GM21528 (cell line): ENCODE data around the gene VWA5B2.
"Not testable (repeated sequence)": the region's sequence is repeated elsewhere in the genome, so short reads cannot be mapped to it uniquely, and the experiment has no call there.

Experiments used
- ATAC-seq: cut with Tn5 transposase; IDR thresholded peaks from one replicate; pipeline ENCODE4 v1.9.1; 2021; ENCODE audit warnings: mild to moderate bottlenecking, moderate library complexity; ENCODE audit not compliant: unreplicated experiment, low FRiP score

Gene VWA5B2

DNA sequence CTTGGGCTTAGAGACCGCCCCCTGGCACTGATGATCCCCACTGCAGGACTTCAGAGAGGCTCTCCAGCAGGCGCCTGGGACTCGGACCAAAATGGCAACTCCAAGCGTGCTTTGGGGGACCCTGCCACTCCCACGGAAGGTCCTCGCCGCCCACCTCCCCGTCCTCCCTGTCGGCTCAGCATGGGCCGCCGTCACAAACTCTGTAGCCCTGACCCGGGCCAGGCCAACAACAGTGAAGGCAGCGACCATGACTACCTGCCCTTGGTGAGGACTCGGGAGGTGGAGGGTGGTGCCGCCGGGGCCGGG lies 11.7 kb downstream of the VWA5B2 start:
- ATAC-seq = no peak

DNA sequence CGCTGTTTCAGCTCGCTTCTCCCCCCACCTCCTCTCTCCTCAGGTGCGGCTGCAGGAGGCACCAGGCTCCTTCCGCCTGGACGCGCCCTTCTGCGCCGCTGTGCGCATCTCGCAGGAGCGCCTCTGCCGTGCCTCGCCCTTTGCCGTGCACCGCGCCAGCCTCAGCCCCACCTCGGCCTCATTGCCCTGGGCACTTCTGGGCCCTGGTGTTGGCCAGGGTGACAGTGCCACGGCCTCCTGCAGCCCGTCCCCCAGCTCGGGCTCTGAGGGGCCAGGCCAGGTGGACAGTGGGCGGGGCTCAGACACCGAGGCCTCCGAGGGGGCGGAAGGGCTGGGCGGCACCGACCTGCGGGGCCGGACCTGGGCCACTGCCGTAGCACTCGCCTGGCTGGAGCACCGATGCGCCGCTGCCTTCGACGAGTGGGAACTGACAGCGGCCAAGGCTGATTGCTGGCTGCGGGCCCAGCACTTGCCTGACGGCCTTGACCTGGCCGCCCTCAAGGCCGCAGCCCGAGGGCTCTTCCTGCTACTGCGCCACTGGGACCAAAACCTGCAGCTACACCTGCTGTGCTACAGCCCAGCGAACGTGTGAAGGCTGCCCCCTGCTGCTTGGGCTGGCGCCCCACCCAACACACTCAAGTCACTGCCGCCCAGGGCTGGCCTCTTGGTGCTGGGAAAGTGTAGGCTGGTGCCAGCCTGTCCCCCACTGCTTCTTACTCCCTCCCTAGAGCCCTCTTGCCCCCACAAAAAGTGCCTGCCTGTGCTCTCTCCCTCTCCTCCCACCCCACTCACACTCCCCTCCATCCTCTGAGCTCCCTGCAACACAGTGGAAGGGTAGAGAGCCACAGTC lies 12.3 kb downstream of the VWA5B2 start:
- ATAC-seq = no peak

DNA sequence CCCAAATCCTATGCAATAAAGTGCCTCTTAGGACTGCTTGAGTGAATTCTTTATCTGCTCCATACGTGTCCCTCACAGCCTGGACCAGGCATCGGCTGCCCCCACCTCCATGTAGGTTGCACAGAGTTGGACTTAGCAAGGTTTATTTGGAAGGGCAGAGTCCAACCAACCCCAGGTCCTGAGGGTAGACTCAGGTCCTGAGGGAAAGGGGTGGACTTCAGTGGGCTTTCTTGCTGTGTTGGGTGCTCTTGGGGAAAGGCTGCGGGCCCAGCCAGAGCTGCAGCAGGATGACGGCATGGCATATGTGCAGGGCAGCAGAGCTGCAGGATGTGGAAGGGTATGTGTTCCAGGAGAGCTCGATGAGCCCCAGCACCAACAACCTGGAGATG lies 12.9 kb downstream of the VWA5B2 start:
- ATAC-seq = no peak

DNA sequence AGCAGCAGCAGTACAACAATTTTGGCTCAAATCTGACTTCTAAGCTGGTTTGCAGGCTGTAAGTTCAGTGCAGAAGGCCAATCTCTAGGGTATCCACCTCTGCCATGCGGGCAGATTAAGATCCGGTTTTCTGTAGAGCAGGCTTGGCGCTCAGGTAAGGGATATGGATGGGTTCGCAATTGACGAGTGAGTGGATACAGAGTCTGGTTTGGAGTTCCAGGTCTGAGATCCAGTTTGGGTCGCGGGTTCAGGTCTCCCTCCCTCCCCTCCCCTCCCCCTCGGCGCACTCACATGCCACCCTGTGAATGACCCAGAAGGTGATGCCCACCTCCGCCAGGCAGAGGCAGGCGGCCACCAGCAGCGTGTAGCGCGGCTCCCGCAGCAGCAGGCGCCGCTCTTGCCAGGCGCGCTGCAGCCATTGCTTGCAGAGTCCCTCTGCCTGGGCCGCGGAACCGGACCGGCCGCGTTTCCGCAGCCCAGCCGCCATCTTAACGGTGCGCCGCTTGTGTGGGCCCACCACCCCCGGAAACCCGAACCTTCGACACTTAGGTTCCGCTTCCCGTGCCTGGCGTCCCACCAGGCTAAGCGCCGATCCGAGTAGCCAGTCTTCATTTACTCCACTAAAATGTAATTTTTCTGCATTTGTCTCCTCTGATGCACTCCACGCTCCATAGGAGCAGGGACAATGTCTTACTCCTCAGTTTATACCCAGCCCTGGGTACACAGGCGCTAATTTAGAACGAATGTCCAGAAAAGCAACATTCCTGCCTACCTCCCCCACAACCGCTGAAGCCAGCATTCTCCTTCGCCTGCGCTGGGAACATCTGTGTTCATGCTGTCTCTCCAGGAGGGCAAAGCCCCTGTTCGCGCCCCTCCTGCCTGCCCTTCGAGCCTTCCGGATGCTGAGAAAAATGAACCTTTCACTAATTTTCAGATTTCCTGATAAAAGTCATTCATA lies 19.3 kb downstream of the VWA5B2 start, which contains the start of gene ALG3:
Gene ALG3, minus strand, starts transcription at position 509 of the 958 bp plus-strand sequence. Its CDS starts 22 bp downstream, at position 487.
- ATAC-seq = peak; percentile 61

DNA sequence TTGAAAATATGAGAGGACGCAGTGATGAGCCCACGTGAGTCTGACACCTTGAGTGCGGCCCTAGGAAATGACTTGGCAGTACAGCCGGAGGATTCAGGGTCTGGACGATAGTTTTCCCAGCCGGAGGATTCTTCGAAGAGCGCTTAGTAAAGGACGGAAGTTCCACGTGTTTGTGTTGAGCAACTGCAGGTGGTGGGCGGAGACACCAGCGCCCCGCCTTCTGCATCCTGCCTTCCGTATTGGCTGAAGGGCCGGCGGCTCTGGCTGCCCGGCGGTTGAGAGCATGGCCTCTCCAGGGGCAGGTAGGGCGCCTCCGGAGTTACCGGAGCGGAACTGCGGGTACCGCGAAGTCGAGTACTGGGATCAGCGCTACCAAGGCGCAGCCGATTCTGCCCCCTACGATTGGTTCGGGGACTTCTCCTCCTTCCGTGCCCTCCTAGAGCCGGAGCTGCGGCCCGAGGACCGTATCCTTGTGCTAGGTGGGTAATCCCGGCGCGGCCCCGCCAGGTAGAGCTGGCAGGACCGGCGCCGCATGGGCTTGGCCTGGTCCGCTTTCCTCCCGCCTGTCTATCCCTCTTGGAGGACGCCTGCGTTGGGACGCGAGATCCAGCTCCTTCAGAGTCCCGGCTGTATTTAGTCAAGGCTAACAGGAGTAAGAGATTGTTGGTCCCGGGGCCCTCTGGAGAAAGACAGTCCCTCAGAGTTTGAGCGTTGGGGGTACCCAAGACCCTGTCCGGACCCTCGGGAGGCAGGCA lies 20.2 kb downstream of the VWA5B2 start, which contains the start of gene EEF1AKMT4:
Gene EEF1AKMT4, plus strand, starts transcription at position 261 of the 755 bp plus-strand sequence. Its CDS starts 23 bp downstream, at position 284.
- ATAC-seq = peak; percentile 79

DNA sequence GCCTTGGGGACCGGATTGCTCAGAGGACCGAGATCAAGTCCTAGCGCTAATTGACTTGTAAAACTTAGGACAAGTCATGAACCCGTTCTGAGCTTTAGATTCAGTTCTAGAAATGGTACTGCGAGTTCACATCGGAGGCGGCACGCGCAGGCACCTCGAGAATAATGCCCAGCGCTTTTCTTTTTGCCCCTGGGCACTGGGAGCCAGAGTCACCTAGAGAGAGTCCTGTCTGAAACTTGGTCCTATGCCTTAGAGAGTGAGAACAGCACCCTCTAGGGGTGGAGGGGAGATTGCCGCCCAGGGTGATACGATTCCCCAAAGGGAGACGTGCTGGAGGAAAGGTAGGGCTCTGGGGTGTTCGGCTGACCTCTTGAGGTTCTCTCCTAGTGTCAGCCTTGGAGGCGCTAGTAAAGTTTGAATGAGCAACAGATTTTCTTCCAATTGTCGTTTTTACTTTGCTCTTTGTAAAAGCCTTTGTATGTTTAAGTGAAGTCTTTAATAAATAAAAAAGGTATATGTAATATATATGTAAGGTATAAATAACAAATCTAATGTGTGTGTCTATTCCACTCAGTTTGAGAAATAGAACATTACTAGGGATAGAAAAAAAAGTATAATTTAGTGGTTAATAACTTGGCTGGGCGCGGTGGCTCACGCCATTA lies 20.9 kb downstream of the VWA5B2 start:
- ATAC-seq = peak; percentile 68

DNA sequence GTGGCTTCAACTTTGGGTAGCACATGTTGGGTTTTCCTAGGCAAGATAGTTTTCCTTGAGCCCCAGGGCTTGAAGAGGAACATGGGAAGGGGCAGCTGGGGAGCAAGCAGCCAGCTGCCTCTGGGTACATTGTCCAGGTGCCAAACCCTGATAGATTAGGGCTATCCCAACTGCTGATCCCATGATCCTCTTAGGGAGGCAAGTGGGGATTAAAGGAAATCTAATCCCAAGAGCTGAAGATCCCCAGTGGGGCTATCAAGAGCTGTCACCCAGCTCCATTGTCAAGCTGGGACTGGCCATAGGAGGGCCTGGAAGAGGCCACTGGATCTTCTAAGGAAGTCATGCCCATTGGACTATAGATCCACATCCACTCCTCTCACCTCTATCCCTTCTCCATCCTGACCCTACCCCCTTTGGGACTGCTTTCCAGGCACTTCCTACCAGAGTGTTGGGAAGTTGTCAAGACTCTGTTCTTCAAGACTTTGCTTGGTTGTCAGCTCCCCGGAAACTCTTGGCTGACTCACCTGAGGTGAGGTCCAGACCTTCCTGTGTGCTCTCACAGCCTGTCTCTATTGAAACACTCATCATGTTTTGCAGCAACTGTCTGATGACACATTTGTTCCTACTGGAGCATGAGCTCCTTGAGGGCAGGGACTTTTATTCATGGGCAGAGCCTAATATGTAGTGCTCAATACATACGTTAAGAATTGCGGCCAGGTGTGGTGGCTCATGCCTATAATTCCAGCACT lies 26.1 kb downstream of the VWA5B2 start:
- no peak for ATAC-seq

DNA sequence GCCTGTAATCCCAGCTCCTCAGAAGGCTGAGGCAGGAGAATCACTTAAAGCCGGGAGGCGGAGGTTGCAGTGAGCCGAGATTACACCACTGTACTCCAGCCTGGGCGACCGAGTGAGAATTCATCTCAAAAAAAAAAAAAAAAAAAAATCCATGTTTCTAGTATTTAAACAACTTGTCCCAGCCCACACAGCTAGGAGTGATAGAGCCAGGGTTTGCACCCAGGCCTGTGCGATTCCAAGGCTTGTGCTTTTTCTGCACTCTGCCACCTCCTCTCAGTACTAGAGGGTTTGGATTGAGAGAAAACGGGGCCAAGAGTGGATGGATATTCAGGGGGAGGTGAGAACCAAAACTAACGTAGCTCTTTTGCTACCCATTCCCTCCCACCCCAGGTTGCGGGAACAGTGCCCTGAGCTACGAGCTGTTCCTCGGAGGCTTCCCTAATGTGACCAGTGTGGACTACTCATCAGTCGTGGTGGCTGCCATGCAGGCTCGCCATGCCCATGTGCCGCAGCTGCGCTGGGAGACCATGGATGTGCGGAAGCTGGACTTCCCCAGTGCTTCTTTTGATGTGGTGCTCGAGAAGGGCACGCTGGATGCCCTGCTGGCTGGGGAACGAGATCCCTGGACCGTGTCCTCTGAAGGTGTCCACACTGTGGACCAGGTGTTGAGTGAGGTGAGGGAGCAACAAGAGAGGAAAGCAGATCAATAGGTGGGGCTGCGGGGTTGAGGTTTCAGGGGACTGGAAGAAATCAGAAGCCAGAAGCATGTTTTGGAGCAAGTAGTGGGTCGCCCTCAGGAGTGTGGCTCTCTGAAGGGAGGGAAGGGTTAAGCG lies 27.9 kb downstream of the VWA5B2 start:
- ATAC-seq = no peak

DNA sequence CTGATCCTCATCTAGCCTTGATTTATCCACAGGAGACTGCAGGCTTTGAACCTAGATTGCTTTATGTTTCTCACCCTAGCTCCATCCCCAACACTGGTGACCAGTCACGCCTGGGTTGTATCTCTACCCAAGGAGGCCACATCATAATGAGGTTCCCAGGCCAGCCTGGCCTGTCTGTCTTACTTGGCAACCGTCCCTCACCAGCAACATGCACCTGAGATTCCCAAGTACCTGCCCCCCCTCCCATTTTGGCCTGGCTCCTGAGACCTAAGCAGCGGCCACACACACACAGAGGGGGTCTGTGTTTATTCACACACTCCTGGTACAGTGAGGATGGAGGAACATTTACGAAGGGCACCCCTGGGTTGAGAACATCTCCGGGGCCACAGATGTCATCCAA lies 29.5 kb downstream of the VWA5B2 start:
- no peak for ATAC-seq

DNA sequence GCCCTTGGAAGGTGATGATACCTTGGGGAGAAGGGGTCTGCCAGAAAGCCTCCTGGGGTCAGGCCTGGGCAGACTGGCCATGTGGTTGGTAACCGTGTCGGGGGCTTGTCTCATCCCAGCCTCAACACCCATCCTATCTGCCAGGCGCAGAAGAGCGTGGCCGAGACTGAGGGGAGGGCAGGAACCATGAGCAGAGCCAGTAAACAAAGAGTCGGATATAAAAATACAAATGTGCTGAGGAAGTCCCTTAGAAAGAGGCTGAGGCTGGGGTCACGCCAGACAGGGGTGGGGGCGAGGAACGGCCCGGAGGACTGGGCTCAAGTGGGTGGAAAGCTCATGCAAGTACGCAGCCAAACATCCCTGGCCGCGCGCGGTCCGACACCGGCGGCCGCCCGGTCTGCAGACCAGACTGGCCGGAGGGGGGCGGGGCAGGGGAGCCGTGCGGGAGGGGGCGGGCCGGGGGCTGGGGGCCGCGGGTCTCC lies 30.1 kb downstream of the VWA5B2 start:
- ATAC-seq = no peak

DNA sequence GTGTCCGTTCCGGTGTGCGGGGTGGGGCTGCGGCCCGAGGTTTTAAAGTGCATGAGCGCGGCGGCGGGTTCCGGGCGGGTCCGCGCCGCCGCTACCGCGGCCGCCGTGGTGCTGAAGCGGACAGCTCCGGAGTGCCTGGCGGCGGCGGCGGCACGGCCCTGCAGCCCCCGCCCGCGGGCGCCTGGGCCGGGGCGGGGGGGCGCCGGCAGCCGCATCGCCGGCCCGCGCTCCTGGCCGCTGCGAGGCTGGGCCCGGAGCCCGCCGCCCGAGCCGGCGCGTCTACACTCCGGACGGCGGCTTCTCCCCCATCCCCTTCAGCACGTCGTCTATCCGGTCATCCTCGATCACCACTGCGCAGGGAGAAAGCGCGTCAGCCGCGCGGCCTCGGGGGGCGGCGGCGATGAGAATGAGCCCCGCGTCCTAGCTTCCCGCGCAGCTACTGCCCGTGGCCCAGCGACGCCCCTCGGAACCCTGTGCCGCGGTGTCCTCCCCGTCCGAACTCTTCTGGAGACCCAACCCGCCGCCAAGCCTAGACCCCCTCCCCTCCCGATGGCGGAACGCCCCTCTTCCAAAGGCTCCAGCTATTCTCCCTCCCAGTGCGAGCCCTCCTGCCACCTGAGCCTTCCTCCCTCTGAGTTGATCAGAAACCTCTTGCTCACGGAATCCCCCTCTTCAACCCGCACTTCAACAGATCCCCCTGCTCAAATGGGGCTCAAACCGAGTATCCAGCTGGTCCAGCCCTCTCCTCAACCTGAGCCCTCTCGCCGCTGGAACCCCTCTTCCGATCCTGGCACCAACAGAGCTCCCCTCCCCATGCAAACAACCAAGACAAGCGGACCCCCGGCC lies 30.7 kb downstream of the VWA5B2 start:
- ATAC-seq = no peak

DNA sequence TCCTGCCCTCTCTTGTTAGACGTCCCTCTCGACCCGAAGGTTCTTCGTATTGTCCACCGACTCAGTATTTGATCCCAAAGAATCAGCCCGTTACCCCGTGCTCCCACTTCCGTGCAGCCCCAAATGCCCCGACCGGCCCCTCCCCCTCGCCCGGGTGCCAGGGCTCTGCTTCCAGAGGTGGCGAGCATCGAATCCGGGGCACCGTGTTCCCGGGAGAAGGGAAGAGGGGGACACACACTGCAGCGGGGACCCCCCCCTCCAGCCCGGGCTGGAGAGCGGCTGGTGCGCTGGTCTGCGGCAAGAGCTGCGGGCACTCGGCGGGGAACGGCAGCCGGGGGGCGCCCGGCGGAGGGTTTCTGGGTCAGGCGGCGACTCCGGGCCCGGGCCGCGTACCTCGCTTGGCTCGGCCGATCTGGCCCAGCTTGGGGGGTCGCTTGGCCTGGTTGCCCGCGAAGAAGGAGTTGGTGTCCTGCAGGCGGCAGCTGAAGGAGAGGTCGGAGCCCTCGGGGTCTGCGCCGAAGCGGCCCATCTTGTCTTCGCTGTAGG lies 31.4 kb downstream of the VWA5B2 start:
- ATAC-seq = no peak

DNA sequence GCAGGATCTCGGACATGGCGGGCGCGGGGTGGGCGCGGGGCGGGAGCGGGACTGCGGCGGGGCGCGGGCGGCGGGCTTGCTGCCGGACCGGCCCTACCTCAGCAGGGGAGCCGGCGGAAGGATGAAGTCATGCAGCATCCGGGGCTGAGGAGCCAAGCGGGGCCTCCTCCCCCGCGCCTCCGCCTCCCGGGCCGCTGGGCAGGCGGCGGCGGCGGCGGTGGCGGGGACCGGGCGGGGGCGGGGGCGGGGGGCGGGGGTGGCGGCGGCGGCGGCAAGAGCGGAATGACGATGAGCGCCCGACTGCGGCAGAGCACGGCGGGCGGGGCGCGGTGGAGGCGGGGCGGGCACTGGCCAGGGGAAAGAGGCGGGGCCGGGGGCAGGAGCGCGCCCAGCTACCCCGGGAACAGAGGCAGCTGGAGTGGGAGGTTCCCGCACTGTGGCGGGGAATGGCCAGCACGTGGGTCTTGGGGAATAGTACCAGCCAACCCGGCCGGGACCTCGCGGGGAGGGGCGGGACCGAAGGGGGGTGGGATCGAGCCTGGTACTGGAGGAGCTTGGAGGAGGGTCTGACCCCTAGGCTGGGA lies 32.0 kb downstream of the VWA5B2 start, which contains the start of gene CAMK2N2:
Gene CAMK2N2, minus strand, starts transcription at position 284 of the 584 bp plus-strand sequence. Its CDS starts 268 bp downstream, at position 16.
- no peak for ATAC-seq

DNA sequence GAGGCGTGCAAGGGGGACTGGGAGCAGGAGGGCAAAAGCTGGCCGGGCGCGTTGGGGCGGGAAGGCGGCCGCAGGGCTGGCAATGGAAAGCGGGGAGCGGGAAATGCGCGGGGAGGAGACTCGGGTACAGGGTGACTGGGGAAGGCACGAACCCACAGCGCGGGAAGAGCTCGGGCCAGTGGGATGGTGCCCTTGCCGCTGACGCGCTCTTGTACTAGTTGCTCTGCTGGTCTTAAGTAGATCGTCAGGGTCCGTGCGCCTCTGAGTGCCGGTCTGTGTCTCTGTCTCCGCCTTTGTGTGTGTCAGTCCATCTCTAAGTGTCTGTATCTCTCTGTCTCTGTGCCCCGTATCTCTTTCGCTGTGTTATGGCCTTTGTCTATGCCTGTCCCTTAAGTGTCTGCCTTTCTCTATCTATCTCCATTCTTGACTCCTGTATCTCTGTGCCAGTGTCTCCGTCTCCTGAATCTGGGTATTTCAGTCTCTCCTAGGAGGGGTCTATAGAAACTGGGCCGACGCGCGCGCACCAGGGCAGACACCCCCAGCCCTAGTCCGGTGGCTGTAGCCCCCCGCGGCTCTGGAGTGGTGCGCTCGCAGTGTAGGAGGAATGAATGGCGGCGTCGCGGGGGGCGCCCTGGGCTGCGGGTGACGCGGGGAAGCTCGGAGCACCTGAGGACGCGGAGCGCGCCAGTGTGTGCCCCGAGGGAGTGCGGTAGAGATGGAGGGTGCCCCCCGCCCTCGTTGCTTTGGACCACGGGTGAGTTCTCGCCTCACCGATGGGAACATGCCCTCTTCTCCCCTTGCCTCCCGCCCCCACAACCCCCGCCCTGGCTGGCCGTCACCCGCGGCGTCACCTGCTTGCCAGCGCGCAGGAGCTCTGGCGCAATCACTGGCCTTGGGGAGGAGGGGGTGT lies 32.7 kb downstream of the VWA5B2 start:
- ATAC-seq = no peak

DNA sequence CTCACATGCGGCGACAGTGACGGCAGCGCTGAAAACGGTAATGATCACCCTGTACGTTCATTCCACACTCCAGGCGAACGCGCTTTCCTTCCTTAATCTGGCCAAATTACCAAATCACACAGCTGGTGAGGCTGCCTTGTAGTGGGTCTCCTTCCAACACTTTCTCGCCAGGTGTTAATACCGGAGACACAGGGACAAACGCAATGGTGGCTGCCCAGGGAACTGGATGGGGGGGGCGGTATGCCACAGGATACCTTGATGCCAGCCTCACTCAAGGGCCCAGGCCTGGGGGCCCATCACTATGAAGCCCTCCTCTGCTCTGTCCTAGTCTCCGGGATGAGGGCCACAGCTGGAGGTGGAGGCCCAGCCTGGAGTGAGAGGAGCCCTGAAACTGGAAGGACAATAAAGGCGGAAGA lies 33.4 kb downstream of the VWA5B2 start:
- ATAC-seq = no peak

DNA sequence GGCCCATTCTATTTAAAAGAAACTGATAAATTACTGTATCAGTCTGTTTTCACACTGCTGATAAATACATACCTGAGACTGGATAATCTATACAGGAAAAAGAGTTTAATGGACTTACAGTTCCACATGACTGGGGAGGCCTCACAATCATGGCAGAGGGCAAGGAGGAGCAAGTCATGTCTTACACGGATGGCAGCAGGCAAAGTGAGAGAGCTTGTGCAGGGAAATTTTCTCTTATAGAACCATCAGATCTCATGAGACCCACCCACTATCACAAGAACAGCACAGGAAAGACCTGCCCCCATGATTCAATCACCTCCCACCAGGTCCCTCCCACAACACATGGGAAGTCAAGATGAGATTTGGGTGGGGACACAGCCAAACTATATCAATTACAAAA lies 37.9 kb downstream of the VWA5B2 start:
- not testable (repeated sequence) for ATAC-seq
